Thoracic aorta (tissue), 2 donors: Measurements from ENCODE around the gene LURAP1L. TPM values are rescaled to one million over a fixed set of nuclear protein-coding genes. Genes with fewer than 3 reads are reported as not detected.
A peak's percentile ranks its signal among the peaks of the same experiment; 100 is the strongest.

Experiments used
- ATAC-seq: fragments of 150-250 bp; one replicate; pipeline ENCODE4 v1.8.0; 2017; ENCODE audit warnings: low read depth; ENCODE audit not compliant: insufficient number of reproducible peaks, low FRiP score
- DNase-seq: peaks from one replicate; pipeline ENCODE4 v3.0.0-alpha.2; 2020; ENCODE audit warnings: low spot score
- H3K27ac ChIP-seq, 2 donors: fragments of 200-600 bp; sonication (generic); 1 replicate in 1 of 2; 2 replicates in 1 of 2; pipeline ENCODE4 v1.5.1; 2016; ENCODE audit warnings: mild to moderate bottlenecking in 2 of 2, moderate library complexity in 2 of 2
- H3K27me3 ChIP-seq: fragments of 200-600 bp; sonication (generic); replicated peaks from 2 replicates; pipeline ENCODE4 v1.6.0; 2016; ENCODE audit warnings: mild to moderate bottlenecking; ENCODE audit not compliant: insufficient read depth
- H3K36me3 ChIP-seq: fragments of 200-600 bp; sonication (generic); one replicate; pipeline ENCODE4 v1.5.1; 2016
- H3K4me1 ChIP-seq, 2 donors: fragments of 200-600 bp; sonication (generic); 1 replicate in 1 of 2; 2 replicates in 1 of 2; pipeline versions ENCODE4 v1.5.1 to v1.6.0; 2016; ENCODE audit warnings: low read depth in 2 of 2, mild to moderate bottlenecking in 1 of 2; ENCODE audit not compliant: control insufficient read depth in 1 of 2
- H3K4me3 ChIP-seq: fragments of 200-600 bp; sonication (generic); 2 replicates; pipeline ENCODE4 v1.5.1; 2016; ENCODE audit warnings: mild to moderate bottlenecking
- H3K9me3 ChIP-seq: fragments of 200-600 bp; sonication (generic); 2 replicates; pipeline ENCODE4 v1.5.1; 2016
- CTCF ChIP-seq: fragments of 200-600 bp; sonication (generic); IDR thresholded peaks from one replicate; pipeline ENCODE4 v1.5.1; 2019; ENCODE audit warnings: antibody characterized with exemption
- total RNA-seq, 2 donors: library from RNA; depleted of rRNA; stranded (reverse); fragments of >200 nt; gene quantifications; one replicate each; pipeline versions ENCODE4 v1.1.0 to v1.2.3, GENCODE V29; 2016

The LURAP1L gene
- total RNA-seq: 10 to 100 TPM; 10.3 to 14.7 TPM

DNA sequence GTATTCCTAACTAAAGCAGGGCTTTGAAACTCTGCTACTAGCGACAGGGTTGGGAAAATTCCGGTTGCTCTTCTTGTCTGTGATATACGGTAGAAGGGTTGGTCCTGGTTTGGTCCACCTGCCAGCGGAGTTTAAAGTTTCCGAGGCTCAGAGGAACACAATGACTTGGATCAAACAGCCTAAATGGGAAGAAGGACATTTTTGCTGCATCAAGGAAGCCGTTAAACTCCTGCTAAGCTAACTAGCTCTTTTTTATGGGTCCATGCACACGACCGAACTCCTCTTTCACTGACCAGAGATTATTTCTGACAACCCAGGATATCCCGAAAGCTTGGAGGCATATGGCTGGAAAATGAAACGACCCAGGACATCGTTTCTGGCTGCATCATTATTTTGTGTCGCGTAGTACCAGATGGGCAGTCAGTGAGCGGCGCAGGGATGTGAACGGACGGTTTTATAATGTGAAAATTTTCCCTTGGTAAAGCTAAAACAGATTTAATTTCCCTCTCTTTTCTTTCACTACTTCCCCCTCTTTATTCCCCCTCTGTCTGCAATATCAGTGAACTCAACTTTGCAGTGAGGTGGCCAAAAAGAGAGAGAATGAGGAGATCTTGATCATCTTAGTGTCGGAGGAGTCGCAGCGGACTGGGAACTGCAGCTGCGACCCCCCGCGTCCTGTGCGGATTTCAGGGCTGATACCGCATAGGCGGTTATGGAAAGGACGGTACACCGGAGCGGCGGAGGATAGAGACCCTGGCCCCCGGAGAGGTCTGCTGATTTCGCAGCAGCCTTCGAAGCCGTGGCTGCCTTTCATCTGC is at the start of gene LURAP1L:
LURAP1L (plus strand) TSS at position 160 of the 818 bp plus-strand sequence. CDS start 696 bp downstream, outside the sequence.
- no peak for TF ChIP-seq CTCF
- DNase-seq: no peak
- H3K27ac ChIP-seq: peak within 1 kb of the TSS; percentile 87 to 91

GRCh38 chr9:12726795-12727194 is 48.0 kb upstream of the LURAP1L start:
- no peaks in the 10 kb centered on the region for H3K4me1 ChIP-seq
- no peaks in the 10 kb centered on the region for H3K9me3 ChIP-seq
- ATAC-seq (no peak), DNase-seq (no peak)
- TF ChIP-seq CTCF: no peak
- H3K27ac ChIP-seq: no peak overlapping the region
- H3K27me3 ChIP-seq: no peaks in the 10 kb centered on the region
- H3K36me3 ChIP-seq: no peaks in the 10 kb centered on the region
- H3K4me3 ChIP-seq: no peak overlapping the region

More for the DNA sequence above, at the start of gene LURAP1L:
- Histone ChIP-seq H3K36me3 (no peaks in the 10 kb centered on the region), H3K9me3 (no peaks in the 10 kb centered on the region), H3K4me1 (peaks cover 13 to 22% of the 10 kb centered on the region in 2 donors), H3K4me3 (peak within 1 kb of the TSS; percentile 83), H3K27me3 (no peaks in the 10 kb centered on the region)
- no peak for ATAC-seq

DNA sequence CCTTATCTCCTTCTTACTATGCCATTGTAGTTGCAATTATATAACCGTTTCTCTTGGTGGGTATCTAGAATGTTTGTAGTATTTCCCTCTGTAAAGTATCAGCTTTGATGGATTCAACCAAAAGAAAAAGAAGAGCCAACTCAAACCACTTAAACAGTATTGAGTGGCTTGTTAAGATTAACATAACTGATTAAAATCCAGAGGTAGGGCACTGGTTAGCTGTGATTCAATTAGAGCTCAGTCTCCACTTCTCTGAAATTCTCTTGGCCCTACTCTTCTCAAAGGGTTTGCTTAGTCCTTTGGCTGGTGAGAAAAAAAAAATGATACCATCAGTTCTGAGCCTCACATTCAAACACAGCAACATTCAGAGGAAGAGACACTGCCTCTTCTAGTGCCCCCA is 44.6 kb upstream of the LURAP1L start:
- DNase-seq (no peak), ATAC-seq (no peak)
- no peak for TF ChIP-seq CTCF
- H3K27me3 ChIP-seq: no peaks in the 10 kb centered on the region
- H3K27ac ChIP-seq: no peak overlapping the region
- H3K9me3 ChIP-seq: no peaks in the 10 kb centered on the region
- no peaks in the 10 kb centered on the region for H3K4me1 ChIP-seq
- no peak overlapping the region for H3K4me3 ChIP-seq
- H3K36me3 ChIP-seq: no peaks in the 10 kb centered on the region

DNA sequence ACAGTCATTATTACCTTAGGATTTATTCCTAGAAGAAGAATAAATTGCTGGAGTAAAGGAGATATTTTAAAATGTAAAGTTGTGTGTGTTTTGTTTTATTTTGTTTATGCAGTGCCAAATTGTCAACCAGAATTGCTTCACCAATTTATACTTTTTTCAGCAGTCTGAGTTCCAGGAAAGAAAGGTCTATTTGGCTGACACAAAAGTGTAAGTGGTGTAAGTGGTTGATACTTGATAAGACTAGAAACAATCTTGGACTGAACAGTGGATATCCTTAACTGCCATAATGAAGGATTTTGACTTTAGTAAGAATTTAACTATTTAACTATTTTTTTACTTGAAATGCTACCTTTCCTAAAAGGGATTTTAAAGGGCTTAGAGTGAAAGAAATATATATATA is 43.9 kb upstream of the LURAP1L start:
- Histone ChIP-seq H3K27me3 (no peaks in the 10 kb centered on the region), H3K36me3 (no peaks in the 10 kb centered on the region), H3K4me3 (no peak overlapping the region), H3K4me1 (no peaks in the 10 kb centered on the region), H3K27ac (no peak overlapping the region), H3K9me3 (no peaks in the 10 kb centered on the region)
- DNase-seq (no peak), ATAC-seq (no peak)
- no peak for TF ChIP-seq CTCF

DNA sequence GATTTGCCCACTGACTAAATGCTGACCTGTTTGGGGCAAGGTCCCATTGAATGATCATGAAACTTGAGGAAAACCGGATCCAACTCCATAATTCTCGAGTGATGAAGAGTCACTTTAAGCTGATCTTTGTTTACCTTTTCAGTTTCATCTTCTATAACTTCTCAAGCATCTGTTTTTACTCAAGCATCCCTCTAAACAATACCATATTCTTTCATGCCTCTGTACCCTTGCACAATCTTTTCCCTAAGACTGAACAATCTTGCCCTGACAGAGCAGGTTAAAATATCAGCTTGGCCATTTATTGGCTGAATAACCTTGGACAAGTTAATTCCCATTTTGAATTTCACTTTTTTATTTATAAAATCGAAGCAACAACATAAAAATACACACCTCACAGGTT is 41.8 kb upstream of the LURAP1L start:
- no peak for ATAC-seq
- Histone ChIP-seq H3K4me3 (no peak overlapping the region), H3K9me3 (no peaks in the 10 kb centered on the region), H3K36me3 (no peaks in the 10 kb centered on the region), H3K27me3 (no peaks in the 10 kb centered on the region), H3K27ac (no peak overlapping the region), H3K4me1 (no peaks in the 10 kb centered on the region)
- no peak for DNase-seq
- no peak for TF ChIP-seq CTCF
